DMS153 treated with DMSO at 0.1 percent for 48 hours (cell line): ENCODE measurements around the gene ETV6.

Source experiments
- DNase-seq: peaks from one replicate; lab custom pipeline; 2025; ENCODE audit not compliant: unreplicated experiment; lab: John Stamatoyannopoulos, UW

ETV6 gene

DNA sequence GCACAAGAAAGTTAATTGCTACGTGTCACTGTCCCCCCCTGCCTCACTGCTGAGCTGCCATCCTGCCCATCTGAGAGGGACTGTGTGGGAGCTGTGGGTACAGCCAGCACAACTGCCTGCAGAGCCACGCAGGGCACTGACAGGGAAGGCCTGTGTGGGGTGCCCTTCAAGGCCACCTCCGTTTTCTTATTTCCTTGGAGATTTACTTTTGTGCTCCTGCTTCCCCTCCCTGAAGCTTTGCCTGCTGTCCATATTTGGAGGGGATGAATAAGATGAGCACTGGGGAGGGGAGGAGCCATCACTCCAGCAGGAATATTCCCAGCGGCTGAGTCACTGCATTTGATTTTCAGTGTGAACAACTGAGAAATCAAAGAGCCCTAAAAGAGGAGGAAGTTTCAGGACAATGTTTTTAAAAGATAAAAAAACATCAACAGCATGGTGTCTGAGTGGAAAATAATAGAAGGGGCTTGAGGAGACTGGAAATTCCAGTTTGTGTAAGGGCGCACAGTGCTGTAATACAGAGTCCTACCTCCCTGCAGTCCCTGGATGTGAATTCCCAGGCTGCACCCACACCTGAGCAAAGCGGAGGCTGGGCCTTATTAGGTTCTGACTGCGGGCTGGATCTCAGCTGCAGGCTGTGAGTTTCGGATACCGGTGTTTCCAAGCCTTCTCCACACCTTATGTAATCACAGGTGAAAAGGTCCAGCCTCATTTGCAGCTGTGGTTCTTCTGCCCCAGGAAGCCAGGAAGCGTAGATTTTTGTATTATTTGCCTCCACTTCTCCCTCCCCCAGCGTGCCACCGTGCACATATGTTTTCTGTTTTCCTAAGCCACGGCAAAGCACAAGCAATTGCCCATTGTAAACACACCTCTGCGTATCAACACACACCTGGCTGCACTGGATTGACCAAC is 228.7 kb downstream of the ETV6 start:
- peak; percentile 82 for DNase-seq

DNA sequence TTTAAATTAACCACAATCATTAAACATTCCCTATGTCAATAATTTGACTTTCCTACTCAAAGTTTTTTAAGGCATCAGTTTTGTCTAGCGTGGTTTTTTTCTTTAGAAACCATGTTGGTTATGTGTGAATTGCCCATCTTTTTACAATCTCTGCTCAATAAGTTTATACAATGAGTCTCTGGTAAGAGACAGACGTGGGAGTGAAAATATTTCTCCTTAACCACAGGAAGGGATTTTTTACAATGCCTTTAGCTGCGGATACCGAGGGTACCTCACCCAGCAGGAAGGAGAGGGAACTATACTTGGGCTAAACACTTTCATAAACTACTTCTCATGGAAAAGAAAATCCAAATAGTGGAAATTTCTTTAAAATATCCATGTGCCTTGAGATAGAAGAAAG is 229.8 kb downstream of the ETV6 start:
- no peak for DNase-seq

DNA sequence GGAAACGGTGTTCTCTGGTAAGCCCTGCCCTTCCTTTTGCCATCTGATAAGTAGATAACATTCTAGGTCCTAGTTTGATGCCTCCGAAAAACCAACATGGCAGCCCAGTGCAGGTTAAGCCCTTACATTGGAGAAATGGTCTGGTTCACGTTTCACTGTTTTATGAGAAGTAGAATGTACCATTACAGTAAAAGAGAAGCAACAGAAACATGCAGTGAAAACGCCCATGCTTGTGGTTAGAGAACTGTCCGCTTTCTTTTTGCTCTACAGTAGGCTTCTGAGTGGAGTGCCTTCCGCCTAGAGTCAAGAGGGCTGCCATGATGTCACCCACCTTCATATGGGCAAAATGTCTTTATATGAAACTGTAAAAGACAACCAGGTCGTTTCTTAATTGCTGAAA is 230.9 kb downstream of the ETV6 start:
- DNase-seq = no peak

DNA sequence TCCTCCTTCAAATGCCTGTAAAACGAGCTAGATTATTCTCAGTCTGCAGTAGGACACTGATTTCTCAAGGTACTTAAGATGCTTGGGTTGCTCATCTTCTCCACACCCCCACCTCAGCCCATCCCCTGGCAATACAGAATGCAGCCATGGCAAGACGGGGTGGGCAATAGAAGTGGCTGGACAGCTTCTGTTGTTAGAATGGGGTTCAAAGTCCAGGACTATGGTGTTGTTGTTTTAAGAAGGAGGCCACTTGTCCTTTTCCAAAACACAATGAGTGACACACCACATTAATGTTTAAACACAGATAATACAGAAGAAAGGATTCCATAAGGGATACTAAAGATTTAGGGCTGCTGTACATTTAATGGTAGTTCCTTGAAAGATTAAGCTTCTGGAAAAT is 232.4 kb downstream of the ETV6 start:
- no peak for DNase-seq

DNA sequence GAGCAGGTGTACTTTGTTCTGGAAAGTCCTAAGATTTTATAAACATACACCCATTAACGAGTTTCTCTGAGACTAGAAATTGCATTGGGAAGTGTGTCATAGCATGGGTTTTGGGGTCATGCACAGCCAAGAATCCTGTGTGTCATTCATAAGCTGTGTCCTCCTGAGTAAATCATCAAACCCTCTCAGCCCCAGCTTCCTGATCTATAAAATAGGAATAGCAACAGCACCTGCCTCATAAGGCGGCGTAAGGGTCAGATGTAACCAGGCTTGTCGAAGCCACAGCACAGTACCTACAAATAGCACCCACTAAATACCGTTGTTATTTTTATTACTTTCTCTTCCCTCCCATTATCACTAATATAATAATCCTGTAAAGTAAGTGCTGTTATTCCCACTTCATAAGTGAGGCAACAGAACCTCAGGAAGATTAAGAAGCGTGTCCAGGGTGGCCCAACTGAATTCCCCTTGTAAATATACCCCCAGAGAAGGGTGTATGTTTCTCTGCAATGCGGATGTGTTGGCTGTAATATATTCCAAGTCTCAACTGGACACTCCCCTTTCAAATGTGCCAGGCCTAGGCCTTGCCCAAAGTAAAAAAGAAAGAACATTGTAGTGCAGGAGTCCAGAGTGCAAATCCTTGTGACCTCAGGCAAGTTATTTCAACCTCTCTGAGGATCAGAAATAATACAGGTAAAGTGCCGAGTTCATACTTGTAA is 233.0 kb downstream of the ETV6 start:
- no peak for DNase-seq

DNA sequence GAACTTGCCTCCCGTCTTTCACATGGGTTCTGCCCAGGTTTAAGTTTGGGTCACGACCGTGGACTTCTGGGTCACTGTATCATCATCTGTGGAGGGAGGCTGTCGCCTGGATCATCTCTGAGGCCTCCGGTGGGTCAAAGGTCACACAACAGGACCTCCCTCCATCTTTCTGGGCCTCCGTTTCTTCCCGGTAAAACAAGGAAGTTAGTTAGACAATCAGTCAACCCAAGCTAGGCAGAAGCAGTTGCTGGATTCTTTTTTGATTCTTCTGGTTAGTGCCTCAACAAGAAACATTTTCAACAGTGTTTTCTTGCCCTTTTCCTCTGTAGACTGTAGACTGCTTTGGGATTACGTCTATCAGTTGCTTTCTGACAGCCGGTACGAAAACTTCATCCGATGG is 234.6 kb downstream of the ETV6 start:
- no peak for DNase-seq

DNA sequence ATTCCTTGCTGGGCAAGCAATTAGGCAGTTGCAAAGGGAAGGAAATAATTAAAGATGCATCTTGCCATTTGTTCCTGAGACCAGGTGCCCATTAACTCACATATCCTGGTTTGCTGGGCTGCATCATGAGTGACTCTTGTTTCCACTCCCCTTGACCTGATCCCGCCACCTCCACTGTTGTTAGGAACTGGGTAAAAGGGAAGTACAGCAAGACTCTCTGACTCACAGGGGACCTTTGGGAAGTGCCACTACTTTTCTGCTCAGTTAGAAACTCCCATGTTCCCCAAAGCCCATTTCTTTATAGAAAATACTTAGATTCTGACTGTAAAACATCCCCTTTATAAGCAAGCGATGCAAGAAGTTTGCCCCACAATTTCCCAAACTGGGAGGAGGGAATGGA is 235.2 kb downstream of the ETV6 start:
- no peak for DNase-seq

DNA sequence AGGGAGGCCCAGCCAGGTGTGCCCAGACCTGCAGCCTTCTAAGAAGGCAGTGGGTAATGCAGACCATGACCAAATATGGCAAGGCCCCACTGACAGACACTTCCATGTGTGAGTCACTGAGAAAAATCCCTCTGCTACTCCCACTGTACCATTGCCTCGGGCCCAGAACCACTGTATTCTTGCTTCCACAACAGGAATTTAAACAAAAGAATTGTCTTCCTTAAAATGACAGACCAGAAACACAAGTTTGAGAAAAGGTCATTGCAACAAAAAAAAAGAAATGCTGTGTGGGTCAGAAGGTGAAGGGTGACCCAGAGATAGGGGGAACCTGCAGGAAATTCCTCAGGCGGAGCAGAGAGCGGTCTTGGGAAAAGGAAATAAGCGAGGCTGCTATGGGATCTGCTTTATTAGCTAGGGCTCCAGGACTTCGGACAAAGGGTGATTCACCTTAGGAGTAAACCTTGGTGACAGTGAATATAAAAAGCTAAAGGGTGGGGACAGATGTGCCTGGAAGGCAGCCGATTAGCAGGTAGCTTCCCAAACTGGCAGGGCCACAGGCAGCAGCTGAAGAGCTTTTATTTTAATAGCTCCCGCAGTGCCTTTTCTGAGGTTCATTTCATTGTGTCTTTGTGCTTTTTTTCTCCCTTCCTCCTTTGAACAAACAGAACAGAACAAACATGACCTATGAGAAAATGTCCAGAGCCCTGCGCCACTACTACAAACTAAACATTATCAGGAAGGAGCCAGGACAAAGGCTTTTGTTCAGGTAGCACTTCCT is 236.0 kb downstream of the ETV6 start:
- DNase-seq = peak; percentile 91

DNA sequence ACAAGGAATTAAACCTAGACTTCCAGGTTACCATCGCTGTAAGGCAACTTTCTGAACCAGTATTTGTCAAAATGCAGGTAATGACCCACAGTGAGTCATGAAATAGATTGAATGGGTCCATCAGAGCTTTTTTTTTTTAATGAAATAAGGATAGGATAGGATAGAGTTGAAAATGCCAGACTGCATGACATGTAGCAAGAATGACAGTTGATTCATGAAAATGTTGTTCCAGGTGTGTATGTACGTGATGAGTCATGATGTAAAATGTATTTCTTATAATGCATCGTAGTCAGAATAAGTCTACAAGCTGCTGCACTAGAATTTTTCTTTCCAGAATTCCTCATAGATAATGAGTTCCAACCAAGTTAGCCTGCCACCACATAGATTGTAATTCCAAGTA is 236.9 kb downstream of the ETV6 start:
- DNase-seq = no peak

DNA sequence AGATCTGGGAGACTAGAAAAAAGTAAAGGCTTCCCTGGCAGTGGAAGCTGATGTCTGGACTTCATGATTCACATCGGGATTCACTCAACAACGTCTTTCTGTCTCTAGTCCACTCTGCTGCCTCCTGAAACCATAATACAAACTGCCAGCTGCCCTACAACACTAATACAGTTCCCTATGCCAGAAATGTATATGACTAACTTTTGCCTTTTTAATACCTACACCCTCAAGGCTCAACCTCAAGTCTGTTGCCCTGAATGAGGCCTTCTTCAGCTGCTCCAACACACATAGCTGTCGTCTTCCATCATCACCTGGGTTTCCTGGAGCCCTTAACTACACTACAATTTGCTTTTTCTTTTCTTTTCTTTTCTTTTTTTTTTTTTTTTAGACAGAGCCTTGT is 238.6 kb downstream of the ETV6 start:
- DNase-seq = no peak

DNA sequence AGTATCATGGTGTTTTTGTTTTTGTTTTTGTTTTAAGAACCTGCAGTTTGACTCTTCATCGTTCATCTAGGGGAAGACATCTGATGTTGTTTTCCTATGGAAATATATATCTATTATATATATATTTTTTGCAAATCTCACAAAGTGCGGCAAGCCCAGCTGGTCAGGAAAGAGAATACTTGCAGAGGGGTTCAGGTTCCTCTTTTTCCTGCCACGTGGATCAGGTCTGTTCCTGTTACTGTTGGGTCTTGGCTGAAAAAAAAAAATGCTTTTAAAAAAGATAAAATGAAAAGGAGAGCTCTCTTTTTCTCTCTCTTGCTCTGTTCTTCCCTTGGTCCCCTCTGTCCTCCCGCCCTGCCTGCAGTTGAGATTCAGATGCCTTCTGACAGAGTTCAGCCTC is 241.9 kb downstream of the ETV6 start:
- DNase-seq = no peak

DNA sequence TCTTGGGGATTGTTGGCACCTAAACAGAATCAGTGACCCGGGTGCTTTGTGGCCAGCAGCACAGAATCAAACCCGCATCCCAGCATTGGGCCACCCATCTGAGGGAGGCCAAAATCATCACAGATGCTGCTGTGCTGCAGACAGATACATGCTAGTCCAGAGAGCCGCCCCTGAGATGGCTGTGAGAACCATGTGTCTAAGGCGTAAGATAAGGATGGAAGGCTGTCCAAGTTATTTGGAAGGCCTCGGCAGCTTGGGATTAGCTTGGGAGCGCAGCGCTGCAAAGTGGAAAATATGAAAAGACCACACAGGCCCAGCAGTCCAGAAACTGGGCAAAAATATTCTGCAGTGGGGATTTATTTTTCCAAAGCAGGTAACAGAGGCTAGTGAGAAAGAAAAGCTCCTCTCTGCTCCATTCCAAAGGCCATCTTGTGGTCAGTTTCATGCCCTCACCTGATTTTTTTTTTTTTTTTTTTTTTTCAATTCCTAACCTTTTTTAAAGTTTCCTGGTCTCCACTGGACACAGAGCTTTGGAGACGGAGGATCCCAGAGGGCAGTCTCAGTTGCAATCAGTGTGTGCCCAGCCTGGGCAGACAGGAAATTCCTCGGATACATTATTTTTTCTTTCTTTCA is 242.4 kb downstream of the ETV6 start:
- no peak for DNase-seq

DNA sequence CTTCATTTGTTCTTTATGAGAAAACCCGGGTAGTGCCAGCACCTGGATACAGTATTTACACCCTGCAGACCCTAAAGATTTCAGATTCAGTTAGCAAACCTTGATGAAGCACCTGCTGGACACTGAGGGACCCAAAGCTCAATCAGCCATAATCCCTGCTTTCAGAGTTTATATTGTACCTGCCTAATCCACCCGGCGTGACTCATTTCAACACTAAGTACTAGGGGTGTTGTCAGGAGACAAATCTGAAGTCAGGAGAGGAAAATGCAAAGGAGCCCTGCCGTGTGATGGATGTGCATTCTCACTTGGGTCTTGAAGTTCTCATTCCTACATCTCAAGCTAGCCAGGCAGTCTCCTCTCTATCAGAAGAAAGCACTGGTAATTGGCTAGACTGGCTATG is 244.5 kb downstream of the ETV6 start:
- DNase-seq = no peak

DNA sequence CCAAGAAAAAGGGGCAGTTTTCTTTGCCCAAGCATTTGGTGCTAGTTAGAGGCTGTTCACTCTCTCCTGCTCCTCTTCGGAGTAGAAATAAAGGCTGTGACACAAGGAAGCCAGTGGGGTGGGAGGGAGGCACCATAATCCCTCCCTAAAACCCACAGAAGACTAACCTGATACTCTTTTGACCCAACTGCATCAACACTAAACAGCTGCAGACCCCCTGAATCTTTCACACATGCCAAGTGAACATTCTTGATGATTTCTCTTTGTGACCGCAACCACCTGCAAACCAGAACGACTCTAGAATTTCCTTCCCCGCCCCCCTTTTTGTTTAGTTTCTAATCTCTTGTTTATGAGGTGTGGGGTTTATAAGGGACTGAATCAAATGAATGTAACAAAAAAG is 245.4 kb downstream of the ETV6 start:
- DNase-seq = no peak

DNA sequence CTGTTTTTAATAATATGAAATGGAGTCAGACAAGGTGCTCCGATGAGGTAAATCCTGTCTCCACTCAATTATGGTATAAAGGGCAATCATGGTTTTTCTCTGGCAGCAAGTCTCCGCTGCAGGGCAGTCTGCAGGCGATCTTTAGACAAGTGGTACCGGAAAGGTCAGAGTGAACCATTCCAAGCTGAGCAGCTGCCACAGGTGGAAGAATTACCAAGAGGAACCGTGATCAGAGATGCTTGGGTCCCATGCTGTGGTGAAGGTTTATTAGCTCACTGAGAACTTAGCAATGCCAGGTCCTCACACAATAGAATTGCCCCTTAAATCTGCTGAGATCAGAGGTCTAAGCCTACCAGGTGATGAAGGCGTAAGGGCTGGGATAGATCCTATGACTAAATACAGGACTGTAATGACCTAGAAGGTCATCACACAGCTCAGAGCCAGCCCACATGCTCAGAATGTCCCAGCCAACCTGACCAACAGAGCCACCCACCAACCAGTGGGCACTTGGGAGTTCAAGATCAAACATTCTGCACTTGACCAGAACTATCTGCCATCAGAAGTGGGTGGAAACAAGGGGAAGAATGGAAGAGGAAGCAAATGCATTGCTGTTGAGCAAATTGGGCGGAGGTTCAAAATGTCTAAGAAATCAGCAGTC is 246.1 kb downstream of the ETV6 start:
- DNase-seq = no peak

DNA sequence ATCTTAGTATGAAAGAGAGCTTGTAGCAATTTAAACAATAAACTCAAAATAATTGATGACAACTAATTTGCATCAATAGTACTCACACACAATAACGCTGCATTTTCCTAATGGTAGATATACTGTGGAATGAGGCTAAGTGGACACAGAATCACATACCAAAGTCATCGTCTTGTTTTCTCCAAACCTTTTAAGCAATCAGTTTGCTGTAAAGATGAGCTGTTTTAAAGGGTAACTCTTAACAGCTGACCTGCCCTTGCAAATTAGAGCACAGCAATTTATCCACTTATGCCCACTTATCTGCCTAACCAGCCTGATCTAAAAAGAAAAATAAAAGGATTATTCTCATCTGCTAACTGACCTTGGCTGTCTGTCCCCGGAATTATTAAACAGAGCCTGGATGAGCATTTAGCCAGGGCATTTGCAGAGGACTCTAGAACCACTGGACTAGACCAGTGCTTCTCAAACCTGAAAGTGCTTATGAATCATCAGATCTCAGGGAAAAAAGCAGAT is 247.0 kb downstream of the ETV6 start:
- no peak for DNase-seq

DNA sequence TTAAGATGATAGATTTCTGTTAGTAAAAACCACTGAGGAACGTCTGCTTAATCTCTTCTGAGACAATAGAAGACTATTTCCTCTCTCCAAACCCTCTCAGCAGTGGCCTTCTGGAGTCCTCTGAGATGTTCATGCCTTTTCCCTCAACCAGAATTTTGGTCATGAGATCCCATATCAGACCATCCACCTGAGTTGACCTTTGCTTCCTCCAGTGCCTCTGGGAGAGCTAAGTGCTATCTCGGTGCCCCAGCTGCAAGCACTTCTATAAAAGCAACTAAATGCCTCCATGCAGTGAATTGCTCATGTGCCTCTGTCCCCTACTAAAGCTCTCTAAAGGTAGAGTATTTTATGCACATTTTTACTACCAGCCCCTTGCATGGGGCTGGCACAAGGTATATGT is 248.4 kb downstream of the ETV6 start:
- no peak for DNase-seq

DNA sequence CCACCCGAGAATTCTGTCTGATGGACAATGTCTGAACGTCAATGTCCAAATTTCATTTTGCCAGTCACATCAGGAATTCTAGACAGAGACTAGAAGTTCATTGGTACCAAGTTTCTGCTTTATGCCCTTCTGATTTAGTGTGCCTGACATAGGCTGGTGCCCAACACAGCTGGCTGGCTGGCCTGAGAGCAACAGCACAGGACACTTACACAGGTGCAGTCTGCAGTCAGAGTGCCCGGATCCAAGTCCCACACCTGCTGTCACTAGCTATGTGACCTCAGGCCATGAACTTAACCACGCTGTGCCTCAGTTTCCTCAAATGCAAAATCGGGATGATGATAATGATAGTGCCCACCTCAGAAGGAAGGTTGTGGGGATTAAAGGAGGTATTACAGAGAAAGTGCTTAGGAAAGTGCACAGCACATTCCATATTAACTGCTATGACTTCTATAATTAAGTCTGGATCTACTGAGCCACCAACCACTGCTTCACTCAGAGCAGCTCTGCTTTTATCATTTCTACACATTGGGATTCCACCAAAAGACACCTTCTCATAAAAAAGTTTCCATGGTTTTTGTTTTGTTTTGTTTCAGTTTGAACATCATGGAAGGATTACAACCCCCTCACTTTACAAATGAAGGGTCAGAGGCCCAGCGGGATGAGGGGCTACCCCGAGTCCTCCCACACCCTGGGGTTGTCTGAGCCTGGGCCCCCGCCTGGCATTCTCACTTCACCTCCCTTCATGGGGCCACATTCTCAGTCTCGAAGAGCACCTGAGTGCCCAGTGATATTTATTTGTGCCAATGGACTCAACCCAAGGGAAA is 252.4 kb downstream of the ETV6 start:
- no peak for DNase-seq

DNA sequence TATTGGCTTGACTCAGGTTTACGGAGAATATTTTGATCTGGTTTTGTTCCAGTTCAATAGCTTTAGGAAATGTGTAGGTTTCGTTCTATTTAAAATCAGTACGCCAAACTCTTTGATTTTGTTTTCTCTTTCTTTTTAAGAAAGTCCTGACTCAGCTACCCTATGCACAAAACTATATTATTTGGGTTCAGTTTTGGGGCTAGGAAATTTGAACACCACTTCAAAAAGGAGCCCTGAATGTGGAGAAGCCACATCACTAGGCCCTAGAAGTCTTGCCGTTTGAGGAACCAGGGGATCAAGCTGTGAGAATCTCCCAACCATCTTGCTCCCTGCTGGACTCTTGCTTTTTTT is 253.0 kb downstream of the ETV6 start:
- DNase-seq = no peak

DNA sequence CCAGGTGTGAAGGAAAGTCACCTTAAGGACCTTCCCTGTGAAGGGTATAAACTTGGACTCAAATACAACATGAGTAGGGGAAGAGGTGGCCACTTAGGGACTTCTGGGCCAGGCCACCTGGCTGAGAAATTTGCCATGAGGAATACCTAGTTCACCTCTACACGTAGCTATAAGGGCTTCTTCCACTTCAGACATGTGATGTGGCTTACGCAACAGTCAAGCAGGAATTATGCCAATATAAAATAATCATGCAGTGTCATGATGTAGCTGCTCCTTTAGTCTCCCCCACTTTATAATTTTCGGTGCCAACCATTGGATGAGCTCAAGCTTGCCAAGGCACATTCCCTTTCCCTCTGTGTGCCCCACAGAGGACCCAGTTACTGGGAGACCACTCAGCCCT is 254.7 kb downstream of the ETV6 start:
- no peak for DNase-seq
